Fibroblast of skin of scalp (primary cell): ENCODE data around the gene RPL31.

Experiments
- DNase-seq: peaks from one replicate; pipeline ENCODE4 v3.0.0-alpha.2; 2013

Gene RPL31

DNA sequence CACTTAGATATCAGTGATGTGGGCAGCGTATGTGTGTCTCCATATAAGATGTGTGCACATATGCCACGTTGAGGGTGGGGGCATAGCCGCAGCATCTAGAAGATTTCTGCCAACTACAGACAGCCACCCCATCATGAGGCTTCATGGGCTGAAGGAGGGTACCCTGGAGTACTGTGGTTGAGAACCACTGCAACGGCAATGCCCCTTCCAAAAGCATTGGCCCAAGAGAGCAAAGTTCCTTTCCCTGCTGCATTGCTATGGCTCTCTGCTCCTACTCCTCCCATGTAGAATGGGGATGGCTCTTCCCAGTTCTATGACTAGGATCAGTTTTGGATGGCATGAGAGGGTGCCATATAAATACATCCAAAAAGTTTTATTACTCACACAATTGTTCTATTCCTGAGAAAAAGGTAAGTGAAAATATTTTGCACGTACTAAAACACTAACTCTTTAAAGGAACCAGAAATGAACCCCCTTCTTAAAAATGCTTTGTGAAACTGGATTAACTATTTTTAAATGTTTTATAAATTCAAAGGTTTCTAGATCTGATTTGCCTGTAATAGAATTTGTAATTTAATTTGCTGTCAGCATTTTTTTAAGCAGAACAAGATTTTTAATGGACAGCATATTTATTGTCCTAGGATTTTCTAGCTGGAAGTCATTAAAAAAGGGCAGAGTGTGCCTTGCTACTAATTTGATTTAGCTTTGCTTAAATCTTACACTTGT is 4.4 kb upstream of the RPL31 start:
- no peak for DNase-seq

DNA sequence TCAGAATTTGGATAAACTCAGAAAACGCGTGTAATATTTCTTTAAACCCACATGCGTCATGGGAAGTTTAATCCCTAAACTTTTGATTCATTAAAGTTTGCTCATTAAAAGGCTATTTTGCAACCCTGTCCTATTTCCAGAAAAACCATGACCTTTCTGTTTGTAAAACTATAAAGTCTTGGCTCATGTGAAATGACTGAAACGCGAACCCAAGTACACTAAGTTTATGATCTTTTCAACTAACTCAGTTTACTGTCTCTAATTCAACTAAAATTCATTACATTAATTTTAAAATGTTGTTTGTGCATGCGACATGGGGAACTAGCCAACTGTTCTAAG is 3.9 kb upstream of the RPL31 start:
- DNase-seq = no peak

DNA sequence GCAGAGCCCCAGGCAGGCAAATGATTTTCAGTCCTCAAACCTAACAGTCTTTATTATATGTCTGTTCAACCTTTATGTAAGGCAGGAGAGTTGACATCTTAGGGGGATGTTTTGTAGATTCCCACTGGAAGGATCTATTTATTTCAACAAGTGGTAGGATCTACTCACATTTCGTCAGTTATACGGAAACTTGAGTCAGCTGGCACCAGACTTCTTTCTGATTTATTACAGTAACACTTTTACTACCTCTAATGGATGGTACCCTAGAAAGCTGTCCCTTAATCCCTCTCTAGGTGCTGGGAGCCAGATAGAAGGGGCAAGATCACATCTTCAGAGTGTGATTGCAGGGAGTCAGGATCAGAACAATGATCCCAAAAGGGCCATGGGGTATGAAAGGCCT is 2.1 kb upstream of the RPL31 start:
- DNase-seq = no peak

DNA sequence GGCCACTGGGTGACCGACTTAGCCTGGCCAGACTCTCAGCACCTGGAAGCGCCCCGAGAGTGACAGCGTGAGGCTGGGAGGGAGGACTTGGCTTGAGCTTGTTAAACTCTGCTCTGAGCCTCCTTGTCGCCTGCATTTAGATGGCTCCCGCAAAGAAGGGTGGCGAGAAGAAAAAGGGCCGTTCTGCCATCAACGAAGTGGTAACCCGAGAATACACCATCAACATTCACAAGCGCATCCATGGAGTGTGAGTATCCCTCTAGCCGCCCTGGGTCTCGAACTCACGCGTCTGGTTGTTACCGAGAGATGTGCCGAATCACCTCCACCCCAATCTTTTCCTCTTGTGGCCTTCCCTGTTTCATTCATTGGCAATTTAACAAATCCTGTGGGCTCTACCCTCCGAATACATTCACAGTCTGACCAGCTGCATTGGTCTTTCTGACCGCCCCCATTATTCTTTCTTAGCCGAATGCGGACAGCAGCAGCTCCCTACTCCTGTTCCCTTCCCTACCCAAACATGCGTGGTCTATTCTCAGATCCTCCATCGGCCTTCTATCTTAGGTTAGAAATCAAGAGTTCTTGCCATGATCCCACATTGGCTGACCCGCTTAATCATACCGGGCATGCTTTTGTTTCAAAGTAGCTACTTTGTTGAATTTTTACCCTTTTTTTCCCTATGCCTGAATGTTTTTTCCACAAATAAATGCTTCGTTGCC is 631 bp downstream of the RPL31 start:
- DNase-seq = no peak

DNA sequence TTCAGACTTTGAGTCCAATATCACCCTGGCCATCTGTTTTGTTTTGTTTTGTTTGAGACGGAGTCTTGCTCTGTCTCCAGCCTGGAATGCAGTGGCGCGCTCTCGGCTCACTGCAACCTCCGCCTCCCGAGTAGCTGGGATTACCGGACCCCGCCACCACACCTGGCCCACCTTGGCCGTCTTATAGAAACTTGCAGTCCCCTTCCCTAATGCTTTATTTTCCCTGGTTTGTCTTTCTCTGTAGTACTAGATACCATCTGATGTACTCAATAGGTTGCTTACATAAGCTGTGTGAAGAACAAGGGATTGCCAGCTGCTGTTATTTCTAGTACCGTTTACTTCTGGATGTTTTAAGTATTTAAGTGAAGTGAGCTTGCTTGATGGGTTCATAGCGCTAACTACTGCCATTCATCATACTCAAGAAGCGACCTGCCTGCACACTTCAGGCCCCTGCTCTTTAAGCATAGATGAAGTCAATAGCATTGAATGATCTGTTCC is 1.2 kb downstream of the RPL31 start:
- no peak for DNase-seq

DNA sequence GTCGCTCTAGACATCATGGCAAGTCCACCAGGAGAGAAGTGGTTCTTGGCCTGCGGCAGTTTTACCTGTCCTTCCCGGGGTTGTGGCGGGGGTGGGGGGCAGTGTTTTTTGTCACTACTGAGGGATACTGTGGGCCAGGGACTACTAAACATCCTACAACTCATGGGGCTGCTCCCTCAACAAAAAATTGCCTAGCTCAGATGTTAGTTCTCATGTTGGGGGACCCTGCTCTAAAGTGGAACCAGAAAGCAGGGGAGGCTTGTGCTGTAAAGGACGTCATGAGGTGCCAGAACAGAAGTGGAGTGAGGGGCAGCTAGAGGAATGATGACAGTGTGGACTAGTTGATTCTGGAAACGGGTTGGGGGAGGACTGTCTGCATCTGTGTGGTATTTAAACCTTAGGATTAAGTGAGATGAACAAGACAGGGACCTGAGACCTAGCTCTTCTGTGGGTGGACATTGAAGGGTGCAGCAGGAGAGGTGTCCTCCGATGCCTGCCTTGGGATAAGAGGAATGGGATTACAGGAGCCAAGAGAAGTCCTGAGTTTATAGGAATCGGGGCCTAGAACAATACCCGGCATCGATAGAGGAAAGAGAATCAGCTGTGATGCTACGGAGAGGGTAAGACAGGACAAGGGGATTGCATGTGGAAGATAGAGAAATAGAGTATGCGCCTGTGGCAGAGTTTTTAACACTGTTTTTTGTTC is 2.7 kb downstream of the RPL31 start:
- no peak for DNase-seq

DNA sequence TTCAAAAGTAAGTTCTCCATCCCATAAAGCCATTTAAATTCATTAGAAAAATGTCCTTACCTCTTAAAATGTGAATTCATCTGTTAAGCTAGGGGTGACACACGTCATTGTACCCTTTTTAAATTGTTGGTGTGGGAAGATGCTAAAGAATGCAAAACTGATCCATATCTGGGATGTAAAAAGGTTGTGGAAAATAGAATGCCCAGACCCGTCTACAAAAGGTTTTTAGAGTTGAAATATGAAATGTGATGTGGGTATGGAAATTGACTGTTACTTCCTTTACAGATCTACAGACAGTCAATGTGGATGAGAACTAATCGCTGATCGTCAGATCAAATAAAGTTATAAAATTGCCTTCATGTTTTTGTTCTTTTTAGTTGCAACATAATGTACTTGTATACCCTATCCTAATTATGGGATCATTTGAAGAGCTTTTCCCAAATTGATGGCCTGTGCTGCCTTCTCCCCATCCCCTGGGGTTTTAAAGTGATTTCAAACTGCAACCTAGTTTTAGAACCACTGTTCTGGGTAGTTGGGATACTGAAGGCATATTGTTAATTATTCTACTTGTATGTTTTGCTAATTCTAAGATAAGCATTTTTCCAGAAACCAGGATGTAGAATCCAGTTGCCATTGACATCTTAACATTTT is 4.1 kb downstream of the RPL31 start:
- no peak for DNase-seq

DNA sequence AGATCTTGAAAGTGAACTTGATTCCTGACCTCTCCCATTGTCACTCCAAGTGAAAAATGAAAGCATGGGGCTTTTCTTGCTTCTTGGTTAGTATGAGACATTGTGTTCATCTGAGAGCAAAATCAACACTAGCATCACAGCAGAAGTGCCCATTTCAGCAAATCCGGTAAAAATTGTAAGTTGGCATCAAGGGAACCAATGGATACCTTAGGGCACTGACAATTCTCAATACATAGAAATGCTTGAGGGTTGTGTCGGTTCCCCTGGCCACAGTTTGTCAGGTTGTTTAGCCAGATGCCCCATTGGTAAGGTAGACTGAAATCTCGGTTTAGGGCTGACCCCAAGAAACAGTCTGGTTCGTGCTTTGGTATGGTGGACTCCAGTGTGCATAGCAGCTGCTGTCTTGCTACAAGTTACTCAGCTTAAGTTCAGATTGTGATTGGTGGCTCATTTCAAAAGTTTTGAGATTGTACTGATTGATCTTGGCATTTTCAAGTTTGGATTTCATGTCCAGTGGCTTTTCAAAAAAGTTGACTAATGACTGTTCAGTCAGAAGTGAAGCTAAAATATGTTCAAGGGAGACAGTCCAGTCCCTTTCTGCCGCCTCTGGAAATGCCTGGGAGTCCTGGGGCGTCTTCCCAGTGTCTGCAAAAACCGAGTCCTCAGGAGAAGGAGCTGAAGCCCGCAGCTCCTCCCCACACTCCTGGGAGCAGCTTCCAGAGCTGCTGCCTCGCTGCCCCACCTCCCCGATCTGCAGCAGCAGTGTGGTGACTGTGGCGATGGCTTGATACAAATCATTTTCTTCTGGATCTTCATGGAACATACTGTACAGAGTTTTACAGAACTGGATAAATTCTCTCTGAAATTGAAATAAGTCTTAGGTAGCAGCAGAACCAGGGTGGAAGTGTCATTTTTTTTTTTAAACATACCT is 5.6 kb downstream of the RPL31 start:
- DNase-seq = peak; percentile 19

DNA sequence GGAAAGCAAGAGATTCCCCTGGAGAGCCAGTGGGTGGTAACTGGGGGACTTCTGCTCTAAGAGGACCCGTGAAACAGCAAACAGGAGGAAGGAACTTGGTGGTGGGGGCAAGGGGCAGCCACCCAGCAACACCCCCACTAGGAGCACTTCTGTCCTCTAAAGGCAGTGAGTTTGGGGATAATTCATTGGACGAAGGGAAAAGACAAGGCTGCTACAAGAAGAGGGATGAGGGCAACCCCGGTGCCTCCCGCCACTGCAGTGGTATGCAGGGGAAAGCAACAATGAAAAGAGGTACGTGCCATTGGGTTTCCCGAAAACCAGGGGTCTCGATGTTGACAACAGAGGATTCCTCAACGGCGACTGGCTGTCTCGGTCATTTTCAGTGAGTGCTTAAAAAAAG is 9.1 kb downstream of the RPL31 start:
- peak; percentile 20 for DNase-seq

DNA sequence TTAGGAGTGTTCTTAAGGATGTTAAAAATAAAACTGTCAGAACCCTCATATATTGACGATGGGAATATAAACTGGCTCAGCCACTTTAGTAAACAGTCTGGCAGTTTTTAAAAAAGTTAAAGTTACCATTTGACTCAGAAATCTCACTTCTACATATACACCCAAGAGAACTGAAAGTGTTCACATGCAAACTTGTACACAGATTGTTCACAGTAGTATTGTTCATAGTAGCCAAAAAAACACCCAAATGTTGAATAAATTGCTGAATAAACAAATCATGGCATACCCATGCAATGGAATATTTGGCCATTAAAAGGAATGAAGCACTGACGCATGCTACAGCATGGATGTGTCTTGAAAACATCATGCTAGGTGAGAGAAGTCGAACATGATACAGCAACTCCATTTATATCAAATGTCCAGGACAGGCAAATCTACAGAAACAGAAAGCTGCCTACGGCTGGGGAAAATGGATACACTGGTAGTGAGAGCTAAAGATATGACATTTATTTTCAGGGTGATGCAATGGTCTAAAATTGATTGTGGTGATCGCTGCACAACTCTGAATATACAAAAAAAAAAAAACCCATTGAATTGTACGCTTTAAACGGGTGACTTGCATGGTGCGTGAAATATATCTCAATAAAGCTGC is 10.1 kb downstream of the RPL31 start:
- no peak for DNase-seq

DNA sequence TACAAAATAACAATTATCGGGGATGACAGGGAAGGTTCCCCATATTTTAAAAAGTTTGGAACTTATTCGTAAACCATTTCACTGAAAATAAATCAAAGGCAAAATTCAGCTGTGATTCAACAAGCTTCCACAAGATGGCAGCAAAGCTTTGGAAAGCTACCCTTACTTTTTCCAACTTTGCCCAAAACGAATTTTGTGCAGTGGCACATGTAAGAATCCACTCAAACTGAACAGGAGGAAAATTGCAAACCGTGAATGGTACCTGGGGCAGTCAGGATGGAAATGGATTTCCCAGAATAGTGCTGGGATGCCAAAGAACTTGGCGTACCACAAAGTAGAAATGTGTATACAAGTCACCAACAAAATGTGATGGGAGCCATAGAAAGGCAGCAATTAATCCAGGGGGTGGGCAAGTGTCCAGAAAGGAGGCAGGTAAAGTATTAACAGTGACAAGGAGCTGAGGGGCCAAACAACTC is 10.7 kb downstream of the RPL31 start:
- DNase-seq = peak; percentile 44

DNA sequence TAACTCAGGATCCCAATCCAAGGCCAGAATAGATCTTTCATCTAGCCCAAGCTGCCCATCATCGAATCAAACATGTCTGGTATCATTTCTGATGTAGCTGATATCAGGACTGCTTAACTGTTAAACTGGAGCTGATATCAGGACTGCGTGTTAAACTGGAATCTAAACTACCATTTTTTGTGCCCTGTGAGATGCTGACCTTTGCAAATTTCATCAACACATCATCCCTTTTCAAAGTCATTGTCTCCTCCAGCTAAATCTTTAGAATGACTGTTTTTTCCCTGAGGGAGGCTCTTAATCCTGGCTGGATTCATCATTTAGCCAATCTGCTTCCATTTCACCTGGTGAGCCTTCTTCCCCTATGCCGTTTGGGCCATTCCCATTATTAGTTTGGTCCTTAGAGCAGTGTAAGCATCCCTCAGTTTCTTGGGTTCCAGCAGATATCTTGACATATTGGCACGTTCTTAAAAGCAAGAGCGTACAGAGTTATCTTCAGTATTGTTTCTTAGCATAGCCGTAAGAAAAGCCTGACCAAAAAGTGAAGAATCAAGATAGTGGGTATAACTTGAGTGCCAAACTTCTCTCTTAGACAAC is 12.3 kb downstream of the RPL31 start:
- DNase-seq = no peak

DNA sequence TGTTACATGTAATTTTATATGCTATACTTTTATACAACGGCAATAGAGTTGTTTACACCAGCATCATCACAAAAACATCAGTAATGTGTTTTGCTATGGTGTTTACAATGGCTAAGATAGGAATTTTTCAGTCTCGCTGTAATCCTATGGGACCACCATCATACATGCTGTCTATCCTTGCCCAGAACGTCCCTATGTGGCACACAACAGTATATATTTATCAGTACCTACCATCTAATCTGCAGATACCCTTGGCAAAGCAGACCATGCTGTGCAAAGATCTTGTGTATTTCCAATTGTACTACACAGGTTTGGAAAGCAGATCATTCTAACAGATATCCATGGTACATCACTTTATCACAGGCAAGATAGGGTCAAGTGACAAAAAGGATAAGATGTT is 15.3 kb downstream of the RPL31 start:
- no peak for DNase-seq

DNA sequence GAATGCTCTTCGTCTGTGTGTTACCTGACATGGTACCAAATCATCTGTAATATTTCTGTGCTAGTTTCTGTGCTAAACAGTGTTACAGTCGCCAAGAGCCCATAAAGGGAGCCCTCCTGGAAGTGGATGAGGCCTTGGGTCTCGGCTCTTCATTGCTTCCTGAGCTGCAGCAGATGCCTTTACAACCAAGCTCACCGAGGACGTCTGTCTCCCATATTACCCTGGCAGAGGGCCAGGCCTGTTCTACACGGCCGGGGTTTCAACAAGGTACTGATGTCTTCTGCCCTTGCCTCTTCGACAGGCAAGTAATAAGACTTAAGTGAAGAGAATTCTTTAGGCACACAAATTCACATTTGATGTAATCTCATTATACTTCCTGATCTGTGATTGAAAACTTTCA is 16.8 kb downstream of the RPL31 start:
- no peak for DNase-seq

DNA sequence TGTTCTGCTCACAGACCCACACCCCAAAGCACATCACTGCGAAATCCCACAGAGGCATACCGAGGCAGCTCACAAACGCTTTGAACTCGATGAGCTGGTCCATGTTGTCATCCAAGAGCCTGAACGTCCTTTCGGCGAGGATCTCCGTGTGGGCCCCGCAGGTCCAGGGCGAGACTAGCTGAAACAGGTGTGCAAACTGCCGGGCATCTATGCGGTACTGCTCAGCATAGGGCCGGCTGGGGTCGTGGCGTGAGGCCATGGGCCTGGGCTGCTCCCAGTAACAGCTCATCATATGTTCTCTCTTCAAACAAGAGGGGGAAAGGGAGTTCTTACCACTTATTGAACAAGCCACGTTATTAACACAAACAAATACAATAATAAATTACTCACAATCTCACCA is 20.1 kb downstream of the RPL31 start:
- DNase-seq = no peak

DNA sequence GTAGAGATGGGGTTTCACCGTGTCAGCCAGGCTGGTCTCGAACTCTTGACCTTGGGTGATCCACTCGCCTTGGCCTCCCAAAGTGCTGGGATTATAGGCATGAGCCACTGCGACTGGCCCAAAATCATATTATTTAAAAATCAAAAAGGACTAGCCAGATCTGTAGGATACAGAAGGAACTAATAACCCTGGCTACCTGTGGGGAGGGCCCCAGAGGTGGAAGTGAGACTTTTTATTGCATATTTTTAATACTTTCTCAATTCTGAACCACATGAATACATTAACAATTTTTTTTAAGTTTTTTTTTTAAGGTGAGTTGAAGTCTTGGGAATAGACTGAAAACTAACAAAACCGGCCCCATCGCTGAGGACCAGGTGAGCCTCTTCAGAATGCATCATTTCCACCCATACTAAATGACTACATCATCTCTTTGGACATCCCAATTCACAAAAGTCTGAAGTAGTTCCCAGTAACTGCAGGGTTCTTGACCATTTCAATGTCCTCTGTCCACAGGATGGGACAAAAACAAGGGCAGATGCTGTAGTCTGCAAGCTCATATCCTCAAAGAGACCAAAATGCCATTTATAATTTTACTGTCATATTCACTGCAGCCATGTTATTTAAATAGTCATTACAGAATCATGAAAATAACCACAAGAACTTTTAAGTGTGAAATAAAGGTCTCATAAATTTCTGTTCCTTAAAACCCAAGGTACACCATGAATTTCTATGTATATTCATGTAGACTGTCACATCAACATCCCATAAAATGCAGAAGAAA is 21.4 kb downstream of the RPL31 start:
- DNase-seq = no peak

DNA sequence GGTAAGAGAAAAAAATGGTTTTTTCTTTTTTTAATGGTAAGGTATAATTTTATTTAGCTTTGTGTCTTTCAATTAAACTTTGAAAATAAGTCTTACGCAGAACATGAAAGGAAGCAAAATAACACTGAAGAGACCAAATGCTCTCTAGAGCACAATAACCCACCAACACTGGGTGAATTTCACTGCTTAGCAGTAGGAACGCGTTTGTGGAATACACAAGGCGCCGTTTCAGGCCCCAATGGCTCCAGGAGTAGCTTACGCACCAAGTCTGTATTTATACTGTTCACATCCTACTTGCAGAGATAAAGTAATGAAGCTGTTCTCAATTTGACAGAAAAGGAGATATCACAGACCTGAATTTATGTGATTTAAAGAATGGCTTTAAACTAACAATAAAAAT is 23.5 kb downstream of the RPL31 start:
- DNase-seq = no peak

DNA sequence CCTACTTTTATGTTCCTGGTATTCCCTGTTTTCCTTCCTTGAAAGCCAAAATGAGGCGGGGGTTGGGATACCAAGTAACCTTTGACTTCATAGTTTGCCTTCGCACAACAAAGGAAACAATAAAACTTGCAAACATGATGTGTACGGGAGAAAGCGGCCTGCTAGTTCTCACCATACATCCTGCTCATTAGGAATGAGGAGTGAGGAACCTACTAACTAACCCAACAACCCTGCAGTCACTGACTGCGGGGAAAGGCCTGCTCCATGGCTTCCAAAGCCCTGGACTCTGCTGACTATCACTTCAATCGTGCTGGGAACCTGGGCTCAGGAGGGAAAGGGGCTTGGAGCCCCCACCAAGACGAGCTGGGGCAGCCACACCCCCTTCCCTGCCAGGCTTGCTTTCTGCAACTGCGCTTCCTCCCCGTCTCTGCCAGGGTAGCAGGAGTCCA is 24.2 kb downstream of the RPL31 start:
- no peak for DNase-seq

DNA sequence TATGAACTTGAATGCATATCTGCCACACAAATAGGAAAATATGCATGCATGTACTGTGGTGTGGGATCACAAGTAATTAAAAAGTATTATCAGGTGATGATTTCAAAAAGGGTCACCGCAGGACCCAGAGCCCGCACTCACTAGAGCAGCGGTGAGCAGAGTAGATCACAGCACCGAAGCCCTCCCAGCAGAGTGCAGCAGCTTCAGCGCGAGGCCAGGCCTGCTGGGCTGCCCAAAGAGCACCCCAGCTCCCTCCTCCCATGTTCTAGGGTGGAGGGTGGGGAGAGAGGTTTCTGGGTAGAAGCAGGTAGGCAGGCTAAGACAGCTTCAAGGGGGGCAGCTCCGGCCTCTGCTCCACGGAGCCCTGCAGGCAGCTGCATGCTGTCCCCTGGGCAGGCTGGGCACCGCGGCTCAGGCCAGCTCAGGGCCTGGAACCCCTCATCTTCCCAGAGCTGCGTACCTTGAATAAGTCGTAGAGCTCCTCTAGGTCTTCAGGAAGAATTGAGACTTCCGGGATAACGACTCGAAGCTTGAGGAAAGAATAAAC is 24.9 kb downstream of the RPL31 start:
- DNase-seq = no peak

DNA sequence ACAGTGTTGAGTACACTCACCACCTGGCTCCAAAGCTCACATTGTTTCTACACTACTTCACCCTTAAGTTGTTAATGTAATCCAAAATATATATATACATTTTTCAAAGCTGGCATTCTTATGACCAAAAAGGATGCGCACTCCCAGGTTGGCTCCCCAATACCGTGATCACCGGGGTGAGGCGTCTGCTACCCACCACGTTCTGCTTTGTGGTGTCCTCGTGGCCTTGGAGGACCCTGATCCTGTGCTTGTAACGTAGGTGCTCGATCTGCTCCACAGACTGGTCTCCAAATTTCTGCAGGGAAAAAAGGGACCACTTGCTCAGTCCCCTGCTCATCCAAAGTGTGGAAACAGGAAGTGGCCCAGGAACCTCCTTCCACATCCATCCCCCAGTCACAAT is 25.8 kb downstream of the RPL31 start:
- no peak for DNase-seq
